Activated B cell treated with CpG ODN at 0.5 μM for 24 hours (primary cell): ENCODE results near the gene MALRD1. TPM values are rescaled to one million over a fixed set of nuclear protein-coding genes. Genes with fewer than 3 reads are reported as not detected.

ENCODE experiments used
- ATAC-seq: fragments of 200-7000 bp; cut with Tn5 transposase; one replicate; pipeline ENCODE4 v1.10.0; 2021; ENCODE audit warnings: low read depth, mild to moderate bottlenecking, moderate library complexity
- CTCF ChIA-PET: fragments of 350-600 bp; sonication (Branson Sonifier 250); formaldehyde crosslinking; loops from one replicate; lab custom pipeline; 2021; ENCODE audit warnings: antibody characterized with exemption; lab: Charles Lee
- POLR2A ChIA-PET: fragments of 350-600 bp; sonication (Branson Sonifier 250); formaldehyde crosslinking; loops from one replicate; lab custom pipeline; 2021; ENCODE audit warnings: antibody characterized with exemption; lab: Charles Lee
- DNase-seq: peaks from one replicate; pipeline ENCODE4 v3.0.0; 2022
- H3K27ac Mint-ChIP-seq: one replicate; pipeline ENCODE4 v1.8.0; 2020; ENCODE audit warnings: mixed read lengths
- H3K27me3 Mint-ChIP-seq: one replicate; pipeline ENCODE4 v1.8.0; 2021; ENCODE audit warnings: mixed read lengths
- H3K36me3 Mint-ChIP-seq: one replicate; pipeline ENCODE4 v1.8.0; 2021; ENCODE audit warnings: low read depth, mixed read lengths
- H3K4me1 Mint-ChIP-seq: one replicate; pipeline ENCODE4 v1.8.0; 2021; ENCODE audit warnings: mixed read lengths
- H3K4me3 Mint-ChIP-seq: one replicate; pipeline ENCODE4 v1.8.0; 2020; ENCODE audit warnings: mild to moderate bottlenecking, mixed read lengths
- H3K9me3 Mint-ChIP-seq: one replicate; pipeline ENCODE4 v1.8.0; 2020; ENCODE audit warnings: mixed read lengths
- CTCF ChIP-seq: fragments of 200-600 bp; IDR thresholded peaks from one replicate; pipeline ENCODE4 v1.8.0; 2022; ENCODE audit warnings: antibody characterized with exemption, mild to moderate bottlenecking
- intact Hi-C: fragments of 100-400 bp; cut with micrococcal nuclease; formaldehyde crosslinking; loops from one replicate; pipeline ENCODE4 v1.15.1; 2024
- total RNA-seq: library from RNA; stranded (reverse); gene quantifications from 2 replicates; pipeline ENCODE4 v1.2.3, GENCODE V29; 2022

MALRD1 gene
- total RNA-seq, 1 donor from 2014 or later = not detected

- ChIA-PET POLR2A (no interaction called here), CTCF (no interaction called here)
- DNase-seq (no peak), ATAC-seq (no peak)
- no peaks in the 10 kb centered on the region for H3K36me3 Mint-ChIP-seq
- H3K9me3 Mint-ChIP-seq = peaks cover 8% of the 10 kb centered on the region
- H3K27ac Mint-ChIP-seq = no peak overlapping the region
- TF ChIP-seq CTCF = no peak
- intact Hi-C loops = no loop called here
- no peaks in the 10 kb centered on the region for H3K27me3 Mint-ChIP-seq
- H3K4me3 Mint-ChIP-seq = no peak overlapping the region
- H3K4me1 Mint-ChIP-seq = no peaks in the 10 kb centered on the region
These were observed 606.0 kb downstream of the MALRD1 start for GRCh38 chr10:19654576-19654975.

GRCh38 chr10:19656420-19657042 is 607.9 kb downstream of the MALRD1 start:
- Mint-ChIP-seq H3K4me1 (no peaks in the 10 kb centered on the region), H3K36me3 (no peaks in the 10 kb centered on the region), H3K27me3 (no peaks in the 10 kb centered on the region), H3K27ac (no peak overlapping the region), H3K9me3 (peaks cover 7% of the 10 kb centered on the region), H3K4me3 (no peak overlapping the region)
- intact Hi-C loops = no loop called here
- POLR2A ChIA-PET = no interaction called here
- no peak for TF ChIP-seq CTCF
- ATAC-seq (no peak), DNase-seq (no peak)
- CTCF ChIA-PET = no interaction called here

GRCh38 chr10:19658131-19658530 is 609.5 kb downstream of the MALRD1 start:
- intact Hi-C loops = no loop called here
- Mint-ChIP-seq H3K36me3 (no peaks in the 10 kb centered on the region), H3K27ac (no peak overlapping the region), H3K4me3 (no peak overlapping the region), H3K4me1 (no peaks in the 10 kb centered on the region), H3K27me3 (no peaks in the 10 kb centered on the region), H3K9me3 (peaks cover 5% of the 10 kb centered on the region)
- TF ChIP-seq CTCF = no peak
- ATAC-seq (no peak), DNase-seq (no peak)
- CTCF ChIA-PET = no interaction called here
- POLR2A ChIA-PET = no interaction called here

GRCh38 chr10:19658622-19659233 is 610.1 kb downstream of the MALRD1 start:
- ATAC-seq (no peak), DNase-seq (no peak)
- Mint-ChIP-seq H3K4me3 (no peak overlapping the region), H3K36me3 (no peaks in the 10 kb centered on the region), H3K27me3 (no peaks in the 10 kb centered on the region), H3K4me1 (no peaks in the 10 kb centered on the region), H3K27ac (no peak overlapping the region), H3K9me3 (peaks cover 5% of the 10 kb centered on the region)
- intact Hi-C loops = no loop called here
- ChIA-PET CTCF (no interaction called here), POLR2A (no interaction called here)
- TF ChIP-seq CTCF = no peak

- ChIA-PET POLR2A (no interaction called here), CTCF (no interaction called here)
- peaks cover 5% of the 10 kb centered on the region for H3K9me3 Mint-ChIP-seq
- H3K36me3 Mint-ChIP-seq = no peaks in the 10 kb centered on the region
- H3K4me3 Mint-ChIP-seq = no peak overlapping the region
- no peak for TF ChIP-seq CTCF
- no peak overlapping the region for H3K27ac Mint-ChIP-seq
- ATAC-seq = no peak
- H3K27me3 Mint-ChIP-seq = no peaks in the 10 kb centered on the region
- no peaks in the 10 kb centered on the region for H3K4me1 Mint-ChIP-seq
- DNase-seq = no peak
- intact Hi-C loops = no loop called here
These were observed 611.5 kb downstream of the MALRD1 start for GRCh38 chr10:19659920-19660655.
